ENCODE measurements around the gene CLP1.

DNA sequence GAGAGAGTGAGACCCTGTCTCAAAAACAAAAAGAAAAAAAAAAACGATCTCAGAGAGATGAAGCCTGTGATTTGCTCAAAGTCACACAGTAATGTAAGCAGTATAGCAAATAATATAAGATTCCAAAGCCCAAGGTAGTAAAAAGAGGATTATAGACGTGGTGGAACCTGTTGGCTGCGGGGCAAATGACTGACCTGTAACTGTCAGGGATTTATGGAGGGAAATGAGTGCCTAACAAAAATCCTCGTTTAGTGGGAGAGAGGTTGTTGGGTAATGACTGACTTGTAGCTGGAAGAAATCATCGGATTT lies 723 bp upstream of the CLP1 start:
- TF ChIP-seq POLR2A (IDR thresholded peaks at IDR 0.05; ENCODE audit: low read length) (no peak), GATA1 (IDR thresholded peaks at IDR 0.05; ENCODE audit: low read depth, low read length) (no peak)
